Brain microvascular endothelial cell (primary cell): Measurements from ENCODE around the gene COPS7A.
"Not testable (repeated sequence)": the region's sequence is repeated elsewhere in the genome, so short reads cannot be mapped to it uniquely, and the experiment has no call there.

ENCODE experiments used
- DNase-seq: peaks from one replicate; pipeline ENCODE4 v3.0.0-alpha.2; 2020
- H3K27ac ChIP-seq: fragments of 250-450 bp; sonication (Bioruptor Pico); 2 replicates; pipeline ENCODE4 v1.5.1; 2020; ENCODE audit warnings: mild to moderate bottlenecking, moderate library complexity
- H3K27me3 ChIP-seq: fragments of 250-450 bp; sonication (Bioruptor Pico); replicated peaks from 2 replicates; pipeline ENCODE4 v1.5.1; 2020; ENCODE audit warnings: mild to moderate bottlenecking
- H3K36me3 ChIP-seq: fragments of 250-450 bp; sonication (Bioruptor Pico); replicated peaks from 2 replicates; pipeline ENCODE4 v1.5.1; 2020; ENCODE audit warnings: mild to moderate bottlenecking
- H3K4me3 ChIP-seq: 2 replicates; pipeline ENCODE4 v1.5.1; 2011; ENCODE audit warnings: low read depth, mild to moderate bottlenecking, control low read depth, low read length, moderate library complexity
- in situ Hi-C: cut with HindIII; loops from 2 replicates; pipeline ENCODE4 v1.10.0; 2017; ENCODE audit warnings: low sequenced_read_pairs, low pct_ligation_motif_present
- TF ChIP-seq, protein P1 (sequence below): IDR thresholded peaks from 2 replicates; pipeline ENCODE4 v1.5.1; 2011; ENCODE audit warnings: low read depth, mild to moderate bottlenecking, moderate library complexity, low read length, control low read depth, inconsistent platforms; ENCODE audit errors: missing control alignments

COPS7A gene

DNA sequence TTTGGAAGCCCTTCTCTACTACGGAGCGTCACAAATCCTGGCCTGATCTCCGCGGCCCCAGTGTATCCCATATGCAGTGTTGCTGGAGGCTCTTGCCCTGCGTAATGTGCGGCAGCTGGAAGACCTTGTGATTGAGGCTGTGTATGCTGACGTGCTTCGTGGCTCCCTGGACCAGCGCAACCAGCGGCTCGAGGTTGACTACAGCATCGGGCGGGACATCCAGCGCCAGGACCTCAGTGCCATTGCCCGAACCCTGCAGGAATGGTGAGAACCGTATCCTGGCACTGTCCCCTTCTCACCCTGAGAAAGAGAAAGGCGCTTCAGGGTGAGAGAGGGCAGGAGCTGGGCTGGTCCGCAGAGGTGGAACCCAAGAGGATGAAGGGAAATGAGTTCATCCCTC, 5.3 kb downstream of the COPS7A start:
- H3K4me3 ChIP-seq, result no peak overlapping the region
- no peaks in the 10 kb centered on the region for H3K27me3 ChIP-seq
- H3K27ac ChIP-seq, result no peak overlapping the region
- H3K36me3 ChIP-seq, result peaks cover 44% of the 10 kb centered on the region
- TF ChIP-seq, protein P1, sequence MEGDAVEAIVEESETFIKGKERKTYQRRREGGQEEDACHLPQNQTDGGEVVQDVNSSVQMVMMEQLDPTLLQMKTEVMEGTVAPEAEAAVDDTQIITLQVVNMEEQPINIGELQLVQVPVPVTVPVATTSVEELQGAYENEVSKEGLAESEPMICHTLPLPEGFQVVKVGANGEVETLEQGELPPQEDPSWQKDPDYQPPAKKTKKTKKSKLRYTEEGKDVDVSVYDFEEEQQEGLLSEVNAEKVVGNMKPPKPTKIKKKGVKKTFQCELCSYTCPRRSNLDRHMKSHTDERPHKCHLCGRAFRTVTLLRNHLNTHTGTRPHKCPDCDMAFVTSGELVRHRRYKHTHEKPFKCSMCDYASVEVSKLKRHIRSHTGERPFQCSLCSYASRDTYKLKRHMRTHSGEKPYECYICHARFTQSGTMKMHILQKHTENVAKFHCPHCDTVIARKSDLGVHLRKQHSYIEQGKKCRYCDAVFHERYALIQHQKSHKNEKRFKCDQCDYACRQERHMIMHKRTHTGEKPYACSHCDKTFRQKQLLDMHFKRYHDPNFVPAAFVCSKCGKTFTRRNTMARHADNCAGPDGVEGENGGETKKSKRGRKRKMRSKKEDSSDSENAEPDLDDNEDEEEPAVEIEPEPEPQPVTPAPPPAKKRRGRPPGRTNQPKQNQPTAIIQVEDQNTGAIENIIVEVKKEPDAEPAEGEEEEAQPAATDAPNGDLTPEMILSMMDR, result no peak
- DNase-seq, result no peak
- in situ Hi-C loops, result no loop called here

DNA sequence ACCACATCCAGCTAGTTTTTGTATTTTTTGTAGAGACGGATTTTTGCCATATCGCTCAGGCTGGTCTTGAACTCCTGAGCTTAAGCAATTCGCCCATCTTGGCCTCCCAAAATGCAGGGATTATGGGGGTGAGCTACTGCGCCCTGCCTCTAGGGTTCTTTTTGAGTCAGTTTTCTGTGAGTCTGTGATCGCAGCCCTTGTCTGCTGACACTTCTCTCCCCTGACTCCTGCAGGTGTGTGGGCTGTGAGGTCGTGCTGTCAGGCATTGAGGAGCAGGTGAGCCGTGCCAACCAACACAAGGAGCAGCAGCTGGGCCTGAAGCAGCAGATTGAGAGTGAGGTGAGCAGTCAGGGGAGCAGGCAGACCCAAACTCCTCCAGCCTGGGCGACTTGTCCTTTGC, 6.3 kb downstream of the COPS7A start:
- TF ChIP-seq, protein P1, result peak; percentile 11
- H3K36me3 ChIP-seq, result peaks cover 44% of the 10 kb centered on the region
- in situ Hi-C loops, result no loop called here
- no peak overlapping the region for H3K4me3 ChIP-seq
- no peak for DNase-seq
- no peaks in the 10 kb centered on the region for H3K27me3 ChIP-seq
- H3K27ac ChIP-seq, result no peak overlapping the region

DNA sequence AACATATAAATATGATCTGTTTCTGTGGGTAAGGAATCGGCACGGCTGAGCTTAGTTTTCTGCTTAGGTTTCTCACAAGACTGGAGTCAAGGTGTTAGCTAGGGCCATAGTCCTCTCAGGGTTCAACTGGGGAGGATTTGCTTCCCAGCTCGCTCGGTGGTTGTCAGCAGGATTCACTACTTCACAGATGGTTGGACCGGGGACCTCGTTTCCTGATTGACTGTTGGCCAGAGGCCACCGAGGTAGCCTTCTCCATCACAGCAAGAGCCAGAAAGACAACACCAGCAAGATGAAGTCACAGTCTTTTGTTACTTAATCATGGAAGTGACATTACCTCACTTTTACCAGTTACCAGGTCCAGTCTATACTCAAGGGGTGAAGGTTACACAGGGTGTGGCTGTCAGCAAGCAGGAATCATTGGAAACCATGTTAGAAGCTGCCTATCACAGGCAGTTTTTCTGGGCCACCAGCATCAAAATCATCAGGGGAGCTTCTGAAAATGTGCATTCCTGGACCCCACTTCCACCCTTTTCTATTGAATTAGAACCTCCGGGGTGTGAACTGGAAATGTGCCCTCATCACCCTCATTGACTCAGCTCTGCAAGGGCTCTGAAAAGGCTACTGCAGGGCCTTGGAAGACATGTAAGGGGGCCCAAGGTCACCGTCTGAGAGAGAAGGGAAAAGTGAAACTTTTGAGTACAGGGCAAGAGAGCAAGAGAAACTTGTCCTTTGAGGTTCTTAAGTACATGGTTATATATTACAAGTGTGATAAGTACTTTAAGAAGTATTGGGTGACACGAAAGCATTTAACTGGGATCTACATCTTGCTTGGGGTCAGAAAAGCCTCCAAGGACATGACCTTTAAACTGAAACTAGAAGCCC, 10.9 kb downstream of the COPS7A start:
- Histone ChIP-seq H3K27me3 (no peaks in the 10 kb centered on the region), H3K36me3 (peaks cover 21% of the 10 kb centered on the region), H3K27ac (no peak overlapping the region), H3K4me3 (no peak overlapping the region)
- in situ Hi-C loops, result no loop called here
- TF ChIP-seq, protein P1, result no peak
- DNase-seq, result no peak

DNA sequence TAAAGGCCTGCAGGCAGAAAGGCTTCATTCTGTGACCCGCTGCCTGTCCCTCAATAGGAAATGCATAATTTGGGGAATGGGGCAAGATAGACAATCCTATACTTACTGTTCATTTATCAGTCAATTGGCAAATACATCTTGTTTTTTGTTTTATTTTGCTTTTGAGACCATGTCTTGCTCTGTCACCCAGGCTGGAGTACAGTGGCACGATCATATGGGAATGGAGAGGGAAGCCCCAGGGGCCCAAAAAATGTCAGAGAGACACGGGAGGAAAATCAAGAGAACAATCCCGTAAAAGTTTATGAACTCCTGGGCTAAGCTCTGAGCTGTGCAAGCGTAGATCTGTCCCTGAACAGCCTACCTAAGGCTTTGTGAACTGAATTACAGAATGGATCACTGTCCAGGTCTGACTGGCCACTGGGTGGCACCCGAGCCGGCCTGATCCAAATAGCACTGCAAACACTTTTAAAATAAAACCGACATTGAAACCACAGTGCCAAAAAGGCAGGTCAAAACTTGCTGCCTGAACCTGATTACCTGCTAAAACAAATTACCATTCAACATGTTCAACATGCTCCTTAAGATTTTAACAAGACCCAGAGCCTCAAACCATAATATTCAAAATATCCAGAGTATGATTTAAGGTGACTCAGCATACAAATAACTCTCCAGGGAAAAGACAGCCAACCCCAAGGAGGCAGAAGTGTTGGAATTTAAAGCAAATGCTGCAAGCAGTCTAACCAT, 11.8 kb downstream of the COPS7A start:
- TF ChIP-seq, protein P1, result peak; percentile 87
- Histone ChIP-seq H3K27me3 (no peaks in the 10 kb centered on the region), H3K27ac (peak overlapping the region; percentile 64), H3K4me3 (no peak overlapping the region), H3K36me3 (peaks cover 12% of the 10 kb centered on the region)
- in situ Hi-C loops, result no loop called here
- peak; percentile 62 for DNase-seq

DNA sequence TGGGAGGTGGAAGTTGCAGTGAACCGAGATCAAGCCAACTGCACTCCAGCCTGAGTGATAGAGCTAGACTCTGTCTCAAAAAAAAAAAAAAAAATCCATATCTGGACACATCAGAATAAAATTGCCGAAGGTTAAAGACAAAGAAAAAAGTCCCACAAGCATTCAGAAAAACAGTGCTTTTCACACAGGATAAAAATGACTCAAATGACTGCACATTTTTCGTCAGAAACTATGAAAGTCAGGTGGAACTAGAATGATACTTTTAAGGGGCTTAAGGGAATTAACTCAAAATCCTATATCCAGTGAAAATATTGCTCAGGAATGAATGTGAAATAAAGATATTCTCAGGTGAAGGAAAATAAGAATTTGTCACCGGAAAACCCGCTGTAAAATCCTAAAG, 12.9 kb downstream of the COPS7A start:
- in situ Hi-C loops, result no loop called here
- no peaks in the 10 kb centered on the region for H3K27me3 ChIP-seq

DNA sequence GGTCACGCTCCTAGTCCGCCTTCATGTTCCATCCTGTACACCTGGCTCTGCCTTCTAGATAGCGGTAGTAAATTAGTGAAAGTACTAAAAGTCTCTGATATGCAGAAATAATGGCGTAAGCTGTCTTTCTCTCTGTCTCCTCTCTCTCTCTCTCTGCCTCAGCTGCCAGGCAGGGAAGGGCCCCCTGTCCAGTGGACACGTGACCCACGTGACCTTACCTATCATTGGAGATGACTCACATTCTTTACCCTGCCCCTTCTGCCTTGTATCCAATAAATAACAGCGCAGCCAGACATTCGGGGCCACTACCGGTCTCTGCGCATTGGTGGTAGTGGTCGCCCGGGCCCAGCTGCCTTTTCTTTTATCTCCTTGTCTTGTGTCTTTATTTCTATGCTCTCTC, 18.2 kb downstream of the COPS7A start:
- H3K27me3 ChIP-seq, H3K36me3 ChIP-seq, DNase-seq, H3K27ac ChIP-seq, in situ Hi-C loops, H3K4me3 ChIP-seq: not testable (repeated sequence)

More for the DNA sequence above, 12.9 kb downstream of the COPS7A start:
- Histone ChIP-seq H3K4me3 (no peak overlapping the region), H3K27ac (no peak overlapping the region), H3K36me3 (peaks cover 3% of the 10 kb centered on the region)
- DNase-seq, result no peak
- TF ChIP-seq, protein P1, result no peak
